SK-N-SH treated with all-trans-retinoic acid at 6 μM for 48 hours (cell line): Measurements from ENCODE around the gene TSC2.
"Not testable (repeated sequence)": the region's sequence is repeated elsewhere in the genome, so short reads cannot be mapped to it uniquely, and the experiment has no call there.

ENCODE experiments used
- ATAC-seq: fragments of 200-7000 bp; cut with Tn5 transposase; 3 replicates; pipeline ENCODE4 v1.9.1; 2020; ENCODE audit warnings: mild to moderate bottlenecking, moderate library complexity

TSC2 gene

GRCh38 chr16:2135071-2135470 is 87.3 kb downstream of the TSC2 start:
- not testable (repeated sequence) for ATAC-seq

DNA sequence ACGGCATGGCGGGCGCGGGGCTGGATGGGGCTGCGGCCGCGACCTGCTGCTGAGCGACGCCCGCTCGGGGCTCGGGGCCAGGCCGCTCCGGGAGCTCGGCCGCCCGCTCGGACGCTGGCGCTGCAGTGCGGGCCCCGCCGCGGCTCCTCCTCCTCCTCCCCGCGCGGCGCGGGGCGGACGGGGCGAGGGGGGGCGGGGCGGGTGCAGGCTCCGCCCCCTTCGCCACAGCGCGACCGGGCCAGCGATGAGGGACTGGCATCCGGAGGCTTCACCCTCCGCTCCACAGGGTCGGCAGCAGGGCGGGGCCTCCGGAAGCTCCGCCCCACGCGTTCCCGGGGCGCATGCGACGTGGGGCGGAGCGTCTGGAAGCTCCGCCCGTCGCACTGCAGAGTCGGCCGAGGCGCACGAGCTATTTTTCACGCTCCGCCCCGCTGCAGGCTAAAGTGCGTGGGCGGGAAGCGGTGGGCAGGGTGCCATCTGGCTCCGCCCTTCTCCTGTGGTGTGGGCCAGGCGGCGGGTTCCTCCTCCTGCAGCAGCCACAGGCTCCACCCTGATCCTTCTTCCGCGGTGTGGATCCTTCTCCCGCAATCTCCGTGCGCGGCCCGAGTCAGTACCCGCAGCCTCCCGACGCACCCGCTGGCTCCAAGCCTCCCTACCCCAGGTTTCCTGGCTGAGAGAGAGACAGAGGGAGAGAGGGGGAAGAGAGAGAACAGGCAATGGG is 88.1 kb downstream of the TSC2 start, which contains the start of gene PKD1:
TSS of gene PKD1 (minus strand) at position 129 of the 721 bp plus-strand sequence. CDS start 209 bp downstream, outside the sequence.
- ATAC-seq: peak; percentile 89
